Heart left ventricle (tissue), 16 donors: ENCODE data around the gene LANCL2. TPM values are rescaled to one million over a fixed set of nuclear protein-coding genes. Genes with fewer than 3 reads are reported as not detected.

Experiments
- ATAC-seq, 4 donors: fragments of 200-7000 bp; cut with Tn5 transposase; one replicate each; pipeline ENCODE4 v1.9.1; 2020 to 2022; ENCODE audit warnings: moderate library complexity in 4 of 4, mild to moderate bottlenecking in 3 of 4, moderate number of reproducible peaks in 1 of 4
- DNase-seq, 5 donors: peaks; one replicate each; pipeline ENCODE4 v3.0.0-alpha.2; 2020
- H3K27ac ChIP-seq, 12 donors: fragments of 200-600 bp; sonication (generic) in 4 of 12; one replicate each; pipeline versions ENCODE4 v1.5.0 to v1.8.0; 2016 to 2022; ENCODE audit warnings: mild to moderate bottlenecking in 2 of 12
- H3K27me3 ChIP-seq, 9 donors: fragments of 200-600 bp; sonication (generic) in 2 of 9; one replicate each; pipeline versions ENCODE4 v1.5.1 to v1.8.0; 2016 to 2022; ENCODE audit warnings: mild to moderate bottlenecking in 3 of 9
- H3K36me3 ChIP-seq, 9 donors: fragments of 200-600 bp; sonication (generic) in 2 of 9; one replicate each; pipeline versions ENCODE4 v1.5.0 to v1.8.0; 2018 to 2022; ENCODE audit warnings: mild to moderate bottlenecking in 2 of 9
- H3K4me1 ChIP-seq, 12 donors: fragments of 200-600 bp; sonication (generic) in 4 of 12; one replicate each; pipeline versions ENCODE4 v1.5.0 to v1.8.0; 2016 to 2022; ENCODE audit warnings: mild to moderate bottlenecking in 3 of 12
- H3K4me3 ChIP-seq, 12 donors: fragments of 200-600 bp; sonication (generic) in 4 of 12; one replicate each; pipeline versions ENCODE4 v1.5.0 to v1.8.0; 2017 to 2022; ENCODE audit warnings: mild to moderate bottlenecking in 9 of 12, moderate library complexity in 4 of 12
- H3K9me3 ChIP-seq, 12 donors: fragments of 200-600 bp; sonication (generic) in 4 of 12; one replicate each; pipeline versions ENCODE4 v1.5.0 to v1.8.0; 2016 to 2022; ENCODE audit warnings: mild to moderate bottlenecking in 1 of 12
- POLR2A ChIP-seq, 2 donors: fragments of 450-650 bp; IDR thresholded peaks; one replicate each; pipeline ENCODE4 v1.6.1; 2017; ENCODE audit warnings: antibody characterized with exemption in 2 of 2, mild to moderate bottlenecking in 2 of 2, moderate library complexity in 2 of 2
- WGBS, 4 donors: extraction: QIAGEN DNeasy Blood & Tissue Kit in 2 of 4; methylation state at CpG; one replicate each; pipeline versions ENCODE4 v1.1.5 to v1.1.7; 2013 to 2018; 5-methylcytosine and 5-hydroxymethylcytosine counted together
- intact Hi-C, 10 donors: fragments of 100-400 bp; cut with DNase I; formaldehyde crosslinking; loops; one replicate each; pipeline versions ENCODE4 v1.11.1 to v1.14.2; 2022
- polyA plus RNA-seq, 2 donors: library from polyadenylated mRNA; stranded (reverse); fragments of 200-250 nt; gene quantifications; one replicate each; pipeline ENCODE4 v1.2.3, GENCODE V29; 2013
- total RNA-seq, 9 donors: library from RNA; depleted of rRNA in 2 of 9; stranded (reverse); fragments of >200 nt in 2 of 9; fragmentation: NEBNext Ultra II Directional in 3 of 9; extraction: Animal tissue kit (Norgen Biotek cat#: 25700) in 3 of 9; gene quantifications; one replicate each; pipeline versions ENCODE4 v1.1.0 to v1.2.4, GENCODE V29; 2016 to 2023
- TF ChIP-seq, protein P1 (sequence below), 12 donors: fragments of 200-600 bp; sonication (generic) in 4 of 12; IDR thresholded peaks; one replicate each; pipeline versions ENCODE4 v1.5.0 to v1.8.0; 2018 to 2022; ENCODE audit warnings: antibody characterized with exemption in 12 of 12, mild to moderate bottlenecking in 5 of 12
- donor health status: ischemic (EF 13 %, LVEDD 7.1; RV severe dilation, severe dysfunction).
- donor health status: healthy with polysubstance abuse.
- donor health status: DM: no; HTN: yes; CAD: no.
- donor health status: DM: no; HTN: no; CAD: no.
- donor health status: ischemic (EF 25% LVEDD 6.9; RV normal size, moderate dysfunction).
- donor health status: ischemic (EF 25% LVEDD 5.7; RV mildly dilated, moderate dysfunction).
- donor health status: healthy.
- donor health status: DM: yes; HTN: yes; CAD: no.
- donor health status: ischemic (EF 35%, LVEDD 5.7; RV mildly dilated, moderate dysfunction).
- donor health status: nonischemic (EF 11% LVEDD 7.7; RV severe dilation, severe dysfunction).
- donor health status: DM: yes; HTN: yes; CAD: no.
- donor health status: PGD.
- donor health status: ischemic (EF 29% LVEDD 5.4; RV normal size, mild dysfunction).
- donor health status: nonischemic (EF 23%, LVEDD 6.1; RV moderate dilation, normal function).

Gene LANCL2
- total and polyA plus RNA-seq, 11 donors = 2.6 to 10.3 (median 8.0) TPM

DNA sequence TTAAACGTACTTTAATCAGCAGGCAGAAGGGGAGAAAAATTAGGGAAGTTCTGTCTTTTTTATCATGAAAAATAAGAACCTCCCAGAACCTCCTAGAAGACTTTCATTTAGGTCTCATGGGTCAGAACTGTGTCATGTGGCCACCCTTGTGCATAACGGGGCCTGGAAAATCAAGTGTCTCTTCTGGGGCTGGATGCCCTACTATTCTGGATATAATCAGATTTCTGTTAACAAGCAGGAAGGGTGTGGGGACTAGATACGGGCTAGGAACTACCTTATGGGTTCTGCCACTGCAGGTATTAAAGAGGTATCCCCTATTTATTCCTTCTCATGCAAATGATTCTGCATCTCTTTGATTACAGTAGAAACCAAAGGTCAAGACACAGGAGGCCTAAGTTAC lies 14.1 kb downstream of the LANCL2 start:
- Histone ChIP-seq H3K4me3 (no peak overlapping the region), H3K27ac (no peak overlapping the region), H3K36me3 (no peaks in the 10 kb centered on the region), H3K9me3 (no peaks in the 10 kb centered on the region), H3K4me1 (no peaks in the 10 kb centered on the region), H3K27me3 (no peaks in the 10 kb centered on the region)
- 82 to 87% (median 84%) methylated on average over 3 of the region's 3 CpGs for WGBS, 4 donors
- TF ChIP-seq, protein P1, sequence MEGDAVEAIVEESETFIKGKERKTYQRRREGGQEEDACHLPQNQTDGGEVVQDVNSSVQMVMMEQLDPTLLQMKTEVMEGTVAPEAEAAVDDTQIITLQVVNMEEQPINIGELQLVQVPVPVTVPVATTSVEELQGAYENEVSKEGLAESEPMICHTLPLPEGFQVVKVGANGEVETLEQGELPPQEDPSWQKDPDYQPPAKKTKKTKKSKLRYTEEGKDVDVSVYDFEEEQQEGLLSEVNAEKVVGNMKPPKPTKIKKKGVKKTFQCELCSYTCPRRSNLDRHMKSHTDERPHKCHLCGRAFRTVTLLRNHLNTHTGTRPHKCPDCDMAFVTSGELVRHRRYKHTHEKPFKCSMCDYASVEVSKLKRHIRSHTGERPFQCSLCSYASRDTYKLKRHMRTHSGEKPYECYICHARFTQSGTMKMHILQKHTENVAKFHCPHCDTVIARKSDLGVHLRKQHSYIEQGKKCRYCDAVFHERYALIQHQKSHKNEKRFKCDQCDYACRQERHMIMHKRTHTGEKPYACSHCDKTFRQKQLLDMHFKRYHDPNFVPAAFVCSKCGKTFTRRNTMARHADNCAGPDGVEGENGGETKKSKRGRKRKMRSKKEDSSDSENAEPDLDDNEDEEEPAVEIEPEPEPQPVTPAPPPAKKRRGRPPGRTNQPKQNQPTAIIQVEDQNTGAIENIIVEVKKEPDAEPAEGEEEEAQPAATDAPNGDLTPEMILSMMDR (IDR thresholded peaks at IDR 0.05) = no peak
- no peak for TF ChIP-seq POLR2A (IDR thresholded peaks at IDR 0.05)
- no peak for ATAC-seq
- intact Hi-C loops = no loop called here
- DNase-seq = no peak

DNA sequence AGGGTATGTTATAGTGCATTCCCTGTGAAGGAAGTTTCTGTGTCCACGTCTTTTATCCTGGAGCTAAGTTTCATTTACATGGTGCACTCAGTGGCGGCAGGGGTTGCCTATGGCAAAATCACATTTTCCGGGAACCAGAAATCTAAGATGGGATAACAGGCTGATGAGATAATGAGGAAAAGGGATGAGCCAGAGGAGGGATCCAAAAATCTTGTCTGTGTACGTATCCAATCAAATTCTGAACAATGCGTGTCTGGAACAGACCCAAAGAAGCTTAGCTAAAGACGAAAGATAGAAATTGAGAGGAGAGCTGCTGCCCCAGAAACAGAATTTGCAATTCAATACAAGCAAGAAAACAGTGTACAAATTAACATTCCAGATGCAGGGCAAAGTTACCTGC lies 16.1 kb downstream of the LANCL2 start:
- WGBS, 4 donors = 82 to 95% (median 93%) methylated on average over 6 of the region's 6 CpGs
- Histone ChIP-seq H3K9me3 (peaks cover 0 to 12% (median 0%) of the 10 kb centered on the region in 12 donors), H3K27me3 (no peaks in the 10 kb centered on the region), H3K4me1 (no peaks in the 10 kb centered on the region), H3K36me3 (no peaks in the 10 kb centered on the region), H3K4me3 (no peak overlapping the region), H3K27ac (no peak overlapping the region)
- no peak for ATAC-seq
- intact Hi-C loops = no loop called here
- TF ChIP-seq POLR2A (IDR thresholded peaks at IDR 0.05) = no peak
- TF ChIP-seq, protein P1 (IDR thresholded peaks at IDR 0.05) = no peak
- no peak for DNase-seq

DNA sequence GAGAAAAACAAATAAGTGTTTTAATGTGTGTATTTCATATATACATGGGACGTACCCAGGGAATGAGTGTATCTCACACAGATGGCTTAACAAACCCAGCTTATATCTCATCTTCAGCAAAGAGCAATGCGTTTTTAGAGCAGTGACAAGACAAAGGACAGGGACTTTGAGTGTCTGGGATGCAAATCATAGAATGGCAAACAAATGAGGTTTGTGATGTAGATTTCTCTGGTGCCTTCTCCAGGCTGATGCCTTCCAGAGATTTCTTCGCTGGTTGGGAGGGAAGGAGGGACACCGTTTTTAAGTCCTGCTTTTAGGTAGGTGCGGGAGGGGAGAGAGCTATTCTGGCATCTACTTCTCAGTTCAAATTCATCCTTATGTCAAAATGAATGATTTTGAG lies 16.6 kb downstream of the LANCL2 start:
- Histone ChIP-seq H3K4me1 (no peaks in the 10 kb centered on the region), H3K9me3 (peaks cover 0 to 17% (median 3%) of the 10 kb centered on the region in 12 donors), H3K4me3 (no peak overlapping the region), H3K36me3 (no peaks in the 10 kb centered on the region), H3K27me3 (no peaks in the 10 kb centered on the region), H3K27ac (no peak overlapping the region)
- 92 to 94% (median 94%) methylated on average over 5 of the region's 5 CpGs for WGBS, 4 donors
- DNase-seq (no peak), ATAC-seq (no peak)
- intact Hi-C loops = no loop called here
- TF ChIP-seq POLR2A (IDR thresholded peaks at IDR 0.05) = no peak
- TF ChIP-seq, protein P1 (IDR thresholded peaks at IDR 0.05) = no peak

DNA sequence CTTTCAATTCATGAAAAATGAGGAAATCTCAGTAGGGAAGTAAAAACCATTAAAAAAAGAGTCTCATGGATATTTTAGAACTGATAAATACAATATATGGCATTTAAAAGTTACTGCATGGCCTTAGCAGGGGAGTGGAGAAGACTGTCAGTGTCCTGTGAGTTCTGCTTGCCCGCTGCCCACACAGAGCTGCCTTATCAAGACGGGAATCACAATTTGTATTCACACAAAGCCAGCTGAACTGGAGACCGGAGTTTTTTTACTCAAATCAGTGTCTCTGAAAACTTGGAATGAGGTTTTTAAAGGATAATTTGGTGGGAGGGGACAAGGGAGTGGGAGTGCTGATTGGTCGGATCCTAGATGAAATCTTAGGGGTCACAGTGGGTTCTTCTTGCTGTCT lies 17.1 kb downstream of the LANCL2 start:
- DNase-seq (no peak), ATAC-seq (no peak)
- Histone ChIP-seq H3K27me3 (no peaks in the 10 kb centered on the region), H3K4me1 (no peaks in the 10 kb centered on the region), H3K9me3 (peaks cover 0 to 23% (median 9%) of the 10 kb centered on the region in 12 donors), H3K27ac (no peak overlapping the region), H3K36me3 (no peaks in the 10 kb centered on the region), H3K4me3 (no peak overlapping the region)
- whole genome bisulfite sequencing, 4 donors = 93 to 94% (median 93%) methylated on average over 4 of the region's 4 CpGs
- intact Hi-C loops = no loop called here
- no peak for TF ChIP-seq POLR2A (IDR thresholded peaks at IDR 0.05)
- TF ChIP-seq, protein P1 (IDR thresholded peaks at IDR 0.05) = no peak
